Activated B cell treated with CpG ODN at 0.5 μM for 24 hours (primary cell): ENCODE results near the gene MRPL20. TPM values are rescaled to one million over a fixed set of nuclear protein-coding genes. Genes with fewer than 3 reads are reported as not detected.

ENCODE experiments used
- ATAC-seq: fragments of 200-7000 bp; cut with Tn5 transposase; one replicate; pipeline ENCODE4 v1.10.0; 2021; ENCODE audit warnings: low read depth, mild to moderate bottlenecking, moderate library complexity
- CTCF ChIA-PET: fragments of 350-600 bp; sonication (Branson Sonifier 250); formaldehyde crosslinking; loops from one replicate; lab custom pipeline; 2021; ENCODE audit warnings: antibody characterized with exemption; lab: Charles Lee
- POLR2A ChIA-PET: fragments of 350-600 bp; sonication (Branson Sonifier 250); formaldehyde crosslinking; loops from one replicate; lab custom pipeline; 2021; ENCODE audit warnings: antibody characterized with exemption; lab: Charles Lee
- DNase-seq: peaks from one replicate; pipeline ENCODE4 v3.0.0; 2022
- H3K27ac Mint-ChIP-seq: one replicate; pipeline ENCODE4 v1.8.0; 2020; ENCODE audit warnings: mixed read lengths
- H3K27me3 Mint-ChIP-seq: one replicate; pipeline ENCODE4 v1.8.0; 2021; ENCODE audit warnings: mixed read lengths
- H3K36me3 Mint-ChIP-seq: one replicate; pipeline ENCODE4 v1.8.0; 2021; ENCODE audit warnings: low read depth, mixed read lengths
- H3K4me1 Mint-ChIP-seq: one replicate; pipeline ENCODE4 v1.8.0; 2021; ENCODE audit warnings: mixed read lengths
- H3K4me3 Mint-ChIP-seq: one replicate; pipeline ENCODE4 v1.8.0; 2020; ENCODE audit warnings: mild to moderate bottlenecking, mixed read lengths
- H3K9me3 Mint-ChIP-seq: one replicate; pipeline ENCODE4 v1.8.0; 2020; ENCODE audit warnings: mixed read lengths
- CTCF ChIP-seq: fragments of 200-600 bp; IDR thresholded peaks from one replicate; pipeline ENCODE4 v1.8.0; 2022; ENCODE audit warnings: antibody characterized with exemption, mild to moderate bottlenecking
- intact Hi-C: fragments of 100-400 bp; cut with micrococcal nuclease; formaldehyde crosslinking; loops from one replicate; pipeline ENCODE4 v1.15.1; 2024
- total RNA-seq: library from RNA; stranded (reverse); gene quantifications from 2 replicates; pipeline ENCODE4 v1.2.3, GENCODE V29; 2022

The MRPL20 gene
- total RNA-seq, 1 donor from 2014 or later = 136 TPM

GRCh38 chr1:1427106-1427819, 20.2 kb upstream of the MRPL20 start:
- POLR2A ChIA-PET = no interaction called here
- Mint-ChIP-seq H3K9me3 (no peaks in the 10 kb centered on the region), H3K4me3 (no peak overlapping the region), H3K36me3 (no peaks in the 10 kb centered on the region), H3K27me3 (peaks cover 20% of the 10 kb centered on the region), H3K27ac (no peak overlapping the region), H3K4me1 (no peaks in the 10 kb centered on the region)
- ATAC-seq = no peak
- TF ChIP-seq CTCF = no peak
- DNase-seq = no peak
- intact Hi-C loops = no loop called here
- CTCF ChIA-PET = no interaction called here

DNA sequence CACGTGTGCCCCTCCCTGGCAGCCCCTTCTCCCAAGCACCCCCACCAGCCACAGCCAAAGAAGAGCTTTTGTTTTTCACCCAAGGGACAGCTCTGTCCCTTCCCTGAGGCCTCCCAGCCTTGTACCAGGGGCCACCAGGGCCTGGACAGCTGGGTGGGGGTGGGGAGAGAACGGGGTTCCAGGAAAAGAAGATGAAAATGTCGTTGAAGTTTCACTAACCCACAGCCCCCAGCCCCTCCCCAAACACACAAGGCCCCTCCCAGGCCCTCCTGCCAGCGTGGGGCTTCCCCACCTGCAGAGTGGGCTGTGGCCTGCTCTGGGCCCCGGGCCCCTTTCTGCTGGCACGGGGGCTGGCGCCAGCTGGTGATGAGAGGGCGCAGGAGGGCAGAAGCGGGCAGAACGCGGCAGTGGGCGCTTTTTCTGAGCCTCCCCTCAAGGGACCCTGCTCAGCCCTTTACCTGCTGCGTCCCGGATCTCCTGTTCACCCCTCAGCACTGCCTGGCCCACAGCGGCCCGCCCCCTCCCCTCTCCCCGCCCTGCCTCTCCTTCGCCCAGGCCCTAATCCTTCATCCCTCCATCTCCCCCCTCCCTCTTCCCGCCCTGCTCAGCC, 19.5 kb upstream of the MRPL20 start:
- DNase-seq = no peak
- ChIA-PET CTCF (no interaction called here), POLR2A (interaction anchor here (0.6 kb wide), 1 partner anchor 87 kb away, joined by 3 read pairs; no protein-coding TSS in a partner anchor)
- Mint-ChIP-seq H3K9me3 (no peaks in the 10 kb centered on the region), H3K4me1 (no peaks in the 10 kb centered on the region), H3K36me3 (no peaks in the 10 kb centered on the region), H3K27me3 (peaks cover 22% of the 10 kb centered on the region), H3K27ac (no peak overlapping the region), H3K4me3 (no peak overlapping the region)
- intact Hi-C loops = no loop called here
- no peak for TF ChIP-seq CTCF
- ATAC-seq = no peak

DNA sequence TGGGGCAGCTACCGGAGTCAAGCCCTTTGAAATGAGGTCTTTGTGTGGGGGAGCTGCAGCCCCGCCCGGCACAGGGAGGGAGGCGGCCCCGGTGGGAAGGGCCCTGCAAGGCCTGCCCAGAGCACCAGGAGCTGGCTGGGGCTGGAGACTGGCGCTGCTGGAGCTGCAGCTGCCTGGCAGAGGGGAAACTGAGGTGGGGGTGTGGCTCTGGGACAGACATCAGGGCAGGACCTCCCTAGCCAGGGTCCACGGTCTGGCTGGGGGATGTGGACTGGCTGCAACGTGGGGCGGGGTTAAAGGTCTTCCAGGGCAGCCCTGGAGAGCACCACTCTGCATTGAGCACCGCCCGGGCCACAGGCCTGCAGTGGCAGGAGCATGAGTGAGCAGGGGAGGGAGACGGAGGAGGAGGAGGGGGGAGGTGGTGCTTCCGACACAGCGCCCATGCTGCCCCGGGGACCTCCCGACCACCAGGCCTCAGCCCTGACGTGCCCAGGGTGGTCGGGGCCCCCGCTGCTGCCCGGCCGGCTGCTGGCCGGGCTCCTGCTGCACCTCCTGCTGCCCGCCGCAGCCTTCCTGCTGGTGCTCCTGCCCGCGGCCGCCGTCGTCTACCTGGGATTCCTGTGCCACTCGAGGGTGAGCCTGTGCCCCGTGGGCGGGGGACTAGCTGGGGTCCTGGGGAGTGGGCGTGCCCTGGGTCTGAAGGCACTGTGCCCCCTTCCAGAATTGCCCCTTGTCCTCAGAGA, 18.8 kb upstream of the MRPL20 start:
- Mint-ChIP-seq H3K9me3 (no peaks in the 10 kb centered on the region), H3K4me3 (no peak overlapping the region), H3K27me3 (peaks cover 22% of the 10 kb centered on the region), H3K27ac (no peak overlapping the region), H3K4me1 (no peaks in the 10 kb centered on the region), H3K36me3 (no peaks in the 10 kb centered on the region)
- DNase-seq = no peak
- intact Hi-C loops = no loop called here
- no peak for TF ChIP-seq CTCF
- no peak for ATAC-seq
- ChIA-PET POLR2A (interaction anchor here (0.6 kb wide), 1 partner anchor 86 kb away, joined by 3 read pairs; no protein-coding TSS in a partner anchor), CTCF (no interaction called here)

DNA sequence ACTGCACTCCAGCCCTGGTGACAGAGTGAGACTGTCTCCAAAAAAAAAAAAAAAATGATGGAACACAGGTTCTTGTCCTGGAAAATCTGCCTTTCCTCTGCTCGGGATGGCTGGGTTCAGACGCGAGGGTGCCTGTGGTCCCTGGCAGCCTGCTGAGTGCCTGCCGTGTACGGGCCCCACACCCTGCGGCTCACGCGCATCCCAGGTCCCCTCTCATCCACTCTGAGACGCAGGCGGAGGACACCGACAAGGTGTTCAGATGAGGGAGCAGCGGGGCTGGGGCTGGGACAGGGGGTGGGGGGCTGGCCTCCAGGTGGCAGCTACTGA, 18.3 kb upstream of the MRPL20 start:
- CTCF ChIA-PET = no interaction called here
- POLR2A ChIA-PET = no interaction called here
- Mint-ChIP-seq H3K4me3 (no peak overlapping the region), H3K9me3 (no peaks in the 10 kb centered on the region), H3K36me3 (no peaks in the 10 kb centered on the region), H3K4me1 (no peaks in the 10 kb centered on the region), H3K27me3 (peaks cover 22% of the 10 kb centered on the region), H3K27ac (no peak overlapping the region)
- intact Hi-C loops = no loop called here
- DNase-seq = no peak
- TF ChIP-seq CTCF = no peak
- ATAC-seq = no peak

DNA sequence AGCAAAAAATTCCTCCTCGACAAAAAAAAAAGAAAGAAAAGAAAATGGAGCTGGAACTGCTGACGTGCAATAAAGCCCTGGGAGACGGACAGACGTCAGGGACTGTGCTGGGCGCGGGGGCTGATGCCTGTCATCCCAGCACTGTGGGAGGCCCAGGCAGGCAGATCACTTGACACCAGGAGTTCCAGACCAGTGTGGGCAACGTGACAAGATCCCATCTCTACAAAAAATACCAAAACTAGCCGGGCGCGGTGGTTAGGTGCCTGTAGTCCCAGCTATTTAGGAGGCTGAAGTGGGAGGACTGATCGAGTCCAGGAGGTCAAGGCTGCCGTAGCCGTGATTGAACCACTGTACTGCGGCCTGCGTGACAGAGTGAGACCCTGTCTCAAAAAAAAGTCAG, 17.6 kb upstream of the MRPL20 start:
- no peak overlapping the region for H3K27ac Mint-ChIP-seq
- intact Hi-C loops = no loop called here
- DNase-seq (no peak), ATAC-seq (no peak)
- no peak for TF ChIP-seq CTCF
- ChIA-PET POLR2A (no interaction called here), CTCF (interaction anchor here (1.0 kb wide), 1 partner anchor 16 kb away, joined by 3 read pairs; no protein-coding TSS in a partner anchor)
- no peaks in the 10 kb centered on the region for H3K9me3 Mint-ChIP-seq
- no peaks in the 10 kb centered on the region for H3K4me1 Mint-ChIP-seq
- no peak overlapping the region for H3K4me3 Mint-ChIP-seq
- no peaks in the 10 kb centered on the region for H3K36me3 Mint-ChIP-seq
- H3K27me3 Mint-ChIP-seq = peaks cover 22% of the 10 kb centered on the region
